Chondrocyte (in vitro differentiated cells): ENCODE data around the gene PRDM12. TPM values are rescaled to one million over a fixed set of nuclear protein-coding genes. Genes with fewer than 3 reads are reported as not detected.

Experiments used
- DNase-seq: peaks from one replicate; pipeline ENCODE4 v3.0.0; 2021; ENCODE audit warnings: mixed read lengths, low spot score
- H3K27ac Mint-ChIP-seq: one replicate; pipeline ENCODE4 v1.8.0; 2021; ENCODE audit warnings: mild to moderate bottlenecking, moderate library complexity, mixed read lengths; ENCODE audit not compliant: unreplicated experiment
- H3K27me3 Mint-ChIP-seq: 2 replicates; pipeline ENCODE4 v1.8.0; 2021; ENCODE audit warnings: low read depth, mixed read lengths
- H3K36me3 Mint-ChIP-seq: 2 replicates; pipeline ENCODE4 v1.8.0; 2021; ENCODE audit warnings: low read depth, mixed read lengths
- H3K4me1 Mint-ChIP-seq: 2 replicates; pipeline ENCODE4 v1.8.0; 2021; ENCODE audit warnings: low read depth, mild to moderate bottlenecking, mixed read lengths
- H3K4me3 Mint-ChIP-seq: one replicate; pipeline ENCODE4 v1.8.0; 2021; ENCODE audit warnings: mild to moderate bottlenecking, moderate library complexity, mixed read lengths; ENCODE audit not compliant: unreplicated experiment
- H3K9me3 Mint-ChIP-seq: 2 replicates; pipeline ENCODE4 v1.8.0; 2021; ENCODE audit warnings: low read depth, mixed read lengths
- CTCF ChIP-seq: fragments of 200-600 bp; sonication (generic); IDR thresholded peaks from 2 replicates; pipeline ENCODE4 v1.5.0; 2021; ENCODE audit warnings: antibody characterized with exemption, mild to moderate bottlenecking, moderate library complexity
- total RNA-seq: library from RNA; stranded (reverse); gene quantifications from 3 replicates; pipeline ENCODE4 v1.2.1, GENCODE V29; 2021

Gene PRDM12
- total RNA-seq, 1 donor from 2014 or later = 0.10 TPM

GRCh38 chr9:130639124-130639765 lies 25.1 kb upstream of the PRDM12 start:
- Mint-ChIP-seq H3K4me3 (no peak overlapping the region), H3K36me3 (peaks cover 21% of the 10 kb centered on the region), H3K27ac (no peak overlapping the region), H3K27me3 (no peaks in the 10 kb centered on the region), H3K4me1 (no peaks in the 10 kb centered on the region), H3K9me3 (no peaks in the 10 kb centered on the region)
- no peak for TF ChIP-seq CTCF
- DNase-seq = peak; percentile 60

- Mint-ChIP-seq H3K4me1 (no peaks in the 10 kb centered on the region), H3K4me3 (no peak overlapping the region), H3K36me3 (peaks cover 17% of the 10 kb centered on the region), H3K27ac (no peak overlapping the region), H3K9me3 (no peaks in the 10 kb centered on the region), H3K27me3 (no peaks in the 10 kb centered on the region)
- no peak for TF ChIP-seq CTCF
- peak; percentile 59 for DNase-seq
These were observed 24.4 kb upstream of the PRDM12 start for GRCh38 chr9:130639866-130640555.

GRCh38 chr9:130640681-130641080 lies 23.7 kb upstream of the PRDM12 start:
- peaks cover 2% of the 10 kb centered on the region for H3K9me3 Mint-ChIP-seq
- peak; percentile 22 for DNase-seq
- no peaks in the 10 kb centered on the region for H3K4me1 Mint-ChIP-seq

DNA sequence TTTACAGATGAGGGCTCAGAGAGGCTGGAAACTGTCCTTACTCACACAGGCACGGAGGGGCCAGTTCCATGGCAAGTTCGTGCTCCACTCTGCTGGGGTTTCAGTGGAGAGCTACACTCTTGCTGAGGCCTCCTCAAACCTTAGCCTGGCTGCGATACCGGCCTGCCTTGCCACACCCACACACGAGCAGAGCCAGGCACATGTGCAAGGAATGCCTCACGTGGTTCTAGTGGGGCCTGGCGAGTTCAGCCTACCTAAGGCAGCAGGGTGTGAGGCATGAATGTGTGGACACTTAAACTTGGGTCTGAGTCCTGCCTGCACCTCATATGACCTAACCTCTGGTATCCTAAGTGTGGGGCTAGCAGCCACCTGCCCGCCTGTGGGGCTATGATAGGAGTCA lies 21.5 kb upstream of the PRDM12 start:
- H3K27me3 Mint-ChIP-seq = peaks cover 5% of the 10 kb centered on the region
- DNase-seq = peak; percentile 59
- H3K4me3 Mint-ChIP-seq = no peak overlapping the region
- H3K27ac Mint-ChIP-seq = no peak overlapping the region
- TF ChIP-seq CTCF = no peak
- peaks cover 12% of the 10 kb centered on the region for H3K36me3 Mint-ChIP-seq
- peaks cover 12% of the 10 kb centered on the region for H3K9me3 Mint-ChIP-seq
- no peaks in the 10 kb centered on the region for H3K4me1 Mint-ChIP-seq

More at GRCh38 chr9:130640681-130641080, 23.7 kb upstream of the PRDM12 start:
- TF ChIP-seq CTCF = peak; percentile 7
- no peak overlapping the region for H3K4me3 Mint-ChIP-seq
- peaks cover under 1% of the 10 kb centered on the region for H3K27me3 Mint-ChIP-seq
- H3K36me3 Mint-ChIP-seq = peaks cover 15% of the 10 kb centered on the region
- H3K27ac Mint-ChIP-seq = no peak overlapping the region

DNA sequence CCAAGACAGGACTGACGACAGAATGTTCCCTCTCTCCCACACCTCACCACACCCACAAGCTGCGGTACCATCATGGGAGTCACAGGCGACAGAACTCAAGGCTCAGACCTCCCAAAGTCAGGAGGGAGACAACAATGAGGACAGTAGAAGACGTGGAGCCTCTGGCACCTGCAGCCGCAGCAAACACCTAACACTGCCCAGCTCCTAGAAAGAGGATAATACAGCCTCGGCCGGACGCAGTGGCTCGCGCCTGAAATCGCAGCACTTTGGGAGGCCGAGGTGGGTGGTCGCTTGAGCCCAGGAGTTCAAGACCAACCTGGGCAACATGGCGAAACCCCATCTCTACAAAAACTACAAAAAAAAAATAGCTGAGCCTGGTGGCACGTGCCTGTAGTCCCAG lies 13.2 kb upstream of the PRDM12 start:
- Mint-ChIP-seq H3K36me3 (peaks cover 1% of the 10 kb centered on the region), H3K27ac (no peak overlapping the region), H3K4me1 (no peaks in the 10 kb centered on the region), H3K4me3 (no peak overlapping the region), H3K27me3 (peaks cover 34% of the 10 kb centered on the region), H3K9me3 (peaks cover 5% of the 10 kb centered on the region)
- DNase-seq = no peak
- no peak for TF ChIP-seq CTCF
